Posterior cingulate gyrus (tissue), 11 donors: ENCODE measurements around the gene PPP4R3B.

Experiments
- DNase-seq, 10 donors: peaks; one replicate each; pipeline versions ENCODE4 v3.0.0 to v3.0.0-alpha.2; 2020 to 2021; ENCODE audit warnings: mixed read lengths in 3 of 10
- intact Hi-C: fragments of 100-400 bp; cut with DNase I; formaldehyde crosslinking; loops from one replicate; pipeline ENCODE4 v1.15.1; 2023

The PPP4R3B gene

DNA sequence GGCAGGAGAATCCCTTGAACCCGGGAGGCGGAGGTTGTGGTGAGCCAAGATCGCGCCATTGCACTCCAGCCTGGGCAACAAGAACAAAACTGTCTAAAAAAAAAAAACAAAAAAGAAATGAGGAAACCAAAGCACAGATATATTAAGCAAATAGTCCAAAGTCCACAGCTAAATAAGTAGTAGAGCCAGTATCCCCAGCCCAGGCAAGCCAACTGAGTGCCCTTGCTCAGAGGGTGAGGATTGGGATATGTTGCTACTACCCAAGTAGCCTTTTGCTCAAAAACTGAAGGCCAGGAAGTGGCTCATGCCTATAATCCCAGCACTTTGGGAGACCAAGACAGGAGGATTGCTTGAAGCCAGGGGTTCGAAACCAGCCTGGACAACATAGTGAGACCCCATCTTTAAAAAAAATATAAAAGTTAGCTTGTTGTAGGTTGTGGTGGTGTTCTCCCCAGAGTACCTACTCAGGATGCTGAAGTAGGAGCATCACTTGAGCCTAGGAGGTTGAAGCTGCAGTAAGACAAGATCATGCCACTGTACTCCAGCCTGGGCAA is 92.5 kb downstream of the PPP4R3B start:
- intact Hi-C loops, result no loop called here
- no peak for DNase-seq

DNA sequence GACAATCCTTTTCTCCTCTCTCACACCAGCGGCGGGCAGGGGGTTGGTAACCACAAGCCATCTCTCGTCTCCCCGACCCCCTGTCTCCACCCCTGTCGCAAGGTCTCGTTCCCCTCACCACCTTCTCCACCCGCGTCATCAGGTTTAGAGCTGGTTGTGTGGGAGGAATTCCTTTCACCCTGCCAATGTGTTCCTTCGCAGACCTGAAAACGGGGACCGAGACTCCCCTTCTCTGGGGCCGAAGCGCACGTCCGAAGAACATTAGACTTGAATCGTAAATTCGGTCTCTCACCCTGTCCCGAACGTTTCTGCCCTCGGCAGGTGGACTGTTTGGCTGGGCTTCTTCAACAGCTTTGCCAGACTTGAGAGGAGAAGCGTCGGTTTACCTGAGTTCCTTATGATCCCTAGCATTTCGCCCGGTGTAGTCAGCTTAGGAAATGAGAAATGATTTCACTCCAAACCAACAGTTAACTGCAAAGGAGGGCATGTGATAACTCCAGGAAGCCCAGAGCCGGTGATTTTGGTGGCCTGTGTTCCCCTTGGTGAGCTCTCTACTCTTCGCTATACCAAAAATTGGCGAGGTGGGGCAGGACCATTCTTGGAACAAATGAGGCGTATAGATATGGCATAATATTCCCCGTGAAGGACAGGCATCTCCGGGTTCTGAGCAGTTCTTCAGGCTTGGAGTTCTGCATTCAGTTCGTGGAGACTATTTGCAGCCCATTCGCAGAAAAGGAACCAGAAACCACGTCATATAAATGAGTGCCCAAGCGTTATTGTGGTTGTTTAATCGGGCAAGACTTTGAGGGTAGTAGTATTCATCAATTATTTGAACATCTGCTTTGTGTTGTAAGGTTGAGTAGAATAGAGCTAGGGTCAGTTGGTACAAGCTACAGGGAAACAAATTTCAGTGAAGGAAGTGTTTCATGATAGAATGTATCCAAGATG is 97.2 kb downstream of the PPP4R3B start:
- intact Hi-C loops, result loop anchor here (1.0 to 2.0 kb wide), 2 partner anchors 97 to 100 kb away; partner anchors contain the start of gene PPP4R3B
- DNase-seq, result peak in 6 of 10 donors; percentile 10 to 79 (median 26)

DNA sequence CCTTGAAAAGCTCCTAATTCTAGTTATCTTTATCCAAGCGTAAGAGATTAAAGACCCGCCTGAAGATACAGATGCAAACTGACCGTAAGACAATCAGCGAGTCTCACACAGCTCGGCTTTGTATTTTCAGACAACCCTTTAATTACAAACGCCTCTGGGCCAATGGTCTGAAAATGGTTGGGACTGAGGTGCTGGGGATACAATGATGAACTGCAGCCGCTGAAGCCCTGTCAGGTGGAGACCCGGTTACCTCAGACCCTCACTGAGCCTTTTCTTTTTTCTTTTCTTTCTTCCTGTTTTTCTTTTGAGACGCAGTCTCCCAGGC is 98.6 kb downstream of the PPP4R3B start:
- DNase-seq, result peak in 1 of 10 donors; percentile 10
- intact Hi-C loops, result loop anchor here (1.0 to 2.0 kb wide), 2 partner anchors 98 to 99 kb away; partner anchors contain the start of gene PPP4R3B

DNA sequence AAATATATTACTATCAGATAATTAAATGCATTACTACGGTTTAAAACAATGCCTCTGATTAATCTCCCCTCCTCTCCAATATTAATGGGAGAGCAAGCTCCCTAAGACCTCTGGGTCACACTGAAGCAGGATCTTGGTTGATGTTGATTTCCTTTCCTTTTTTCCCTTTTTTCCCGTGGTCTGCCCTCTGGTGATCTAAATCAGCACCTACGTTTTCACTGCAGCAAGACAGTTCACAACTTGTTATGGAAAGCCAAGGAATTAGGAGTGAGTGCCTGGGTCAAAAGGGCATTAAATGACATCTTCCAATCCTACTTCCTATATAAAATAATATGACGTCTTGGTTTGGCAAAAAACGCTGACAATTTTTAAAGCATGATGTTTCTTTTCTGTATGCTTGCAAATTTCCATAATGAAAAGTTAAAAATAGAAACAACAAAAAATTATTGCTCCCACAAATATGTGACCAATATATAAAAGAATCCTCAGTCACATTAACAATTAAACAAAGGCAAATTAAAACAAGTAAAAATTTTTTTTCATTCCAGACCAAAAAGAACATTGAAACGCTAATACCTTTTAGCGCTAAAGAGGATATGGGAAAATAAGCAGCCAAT is 105.8 kb downstream of the PPP4R3B start:
- intact Hi-C loops, result no loop called here
- no peak for DNase-seq

DNA sequence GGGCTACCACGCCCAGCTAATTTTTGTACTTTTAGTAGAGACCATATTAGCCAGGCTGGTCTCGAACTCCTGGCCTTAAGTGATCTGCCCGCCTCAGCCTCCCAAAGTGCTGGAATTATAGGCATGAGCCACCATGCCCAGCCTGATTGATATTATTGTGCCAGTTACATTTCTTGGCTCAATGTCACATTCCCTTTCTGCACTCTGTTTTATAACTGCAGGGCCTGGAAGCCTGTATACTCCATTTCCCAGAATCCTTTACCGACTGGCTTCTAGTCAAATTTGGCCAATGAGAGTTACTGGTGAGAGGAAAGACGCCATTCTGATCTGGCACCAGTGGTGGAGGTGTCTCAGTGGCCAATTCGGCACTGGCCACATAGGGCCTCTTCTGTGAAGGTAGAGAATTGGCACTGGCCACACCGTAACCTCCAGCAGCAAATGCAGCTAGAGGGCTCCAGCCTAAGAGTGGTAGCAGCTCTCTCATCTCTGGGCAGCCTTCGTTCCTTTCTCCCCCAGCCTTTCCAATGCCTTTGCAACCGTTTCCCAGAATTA is 114.8 kb downstream of the PPP4R3B start:
- intact Hi-C loops, result no loop called here
- DNase-seq, result no peak

DNA sequence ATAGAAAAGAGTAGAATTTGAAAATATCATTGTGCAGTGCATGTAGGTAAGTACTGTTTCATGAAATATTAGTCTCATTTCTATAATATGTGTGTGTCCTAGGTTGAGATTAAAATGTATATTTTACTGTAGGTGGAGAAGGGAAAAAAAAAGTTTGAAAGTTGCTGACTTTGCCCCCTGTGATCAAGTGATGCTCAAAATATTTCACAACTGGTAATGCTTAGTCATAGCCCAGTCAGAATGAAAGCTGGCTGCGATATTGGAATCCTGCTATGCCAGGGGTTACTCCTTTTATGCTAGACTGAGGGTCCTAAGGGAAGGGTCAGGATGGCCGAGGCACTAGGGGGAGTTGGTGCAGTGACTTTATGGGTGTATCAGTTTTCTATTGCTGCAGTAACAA is 117.4 kb downstream of the PPP4R3B start:
- DNase-seq, result no peak
- intact Hi-C loops, result no loop called here

DNA sequence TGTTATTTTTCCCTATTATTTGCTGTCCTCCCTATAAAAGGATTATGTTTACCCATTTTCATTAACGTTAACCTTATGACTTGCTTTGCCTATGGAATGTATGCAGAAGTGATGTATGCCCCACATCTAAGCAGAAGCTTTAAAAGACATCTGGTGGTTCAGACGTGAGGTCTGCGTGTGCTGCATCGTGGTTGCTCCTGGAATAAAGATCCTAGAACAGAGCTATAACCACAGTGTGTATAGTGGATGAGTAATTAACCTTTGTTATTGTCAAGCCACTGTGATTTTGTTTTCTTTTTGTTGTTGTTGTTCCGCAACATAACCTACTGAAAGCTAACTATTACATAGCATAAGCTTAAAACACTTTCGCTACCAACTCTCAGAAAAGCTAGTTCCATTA is 118.8 kb downstream of the PPP4R3B start:
- intact Hi-C loops, result no loop called here

More for the DNA sequence above, 118.8 kb downstream of the PPP4R3B start:
- no peak for DNase-seq
